ENCODE measurements around the gene DAPK2. TPM values are rescaled to one million over a fixed set of nuclear protein-coding genes. Genes with fewer than 3 reads are reported as not detected.

DAPK2 gene
- total RNA-seq, 1 donor = 2.2 TPM

DNA sequence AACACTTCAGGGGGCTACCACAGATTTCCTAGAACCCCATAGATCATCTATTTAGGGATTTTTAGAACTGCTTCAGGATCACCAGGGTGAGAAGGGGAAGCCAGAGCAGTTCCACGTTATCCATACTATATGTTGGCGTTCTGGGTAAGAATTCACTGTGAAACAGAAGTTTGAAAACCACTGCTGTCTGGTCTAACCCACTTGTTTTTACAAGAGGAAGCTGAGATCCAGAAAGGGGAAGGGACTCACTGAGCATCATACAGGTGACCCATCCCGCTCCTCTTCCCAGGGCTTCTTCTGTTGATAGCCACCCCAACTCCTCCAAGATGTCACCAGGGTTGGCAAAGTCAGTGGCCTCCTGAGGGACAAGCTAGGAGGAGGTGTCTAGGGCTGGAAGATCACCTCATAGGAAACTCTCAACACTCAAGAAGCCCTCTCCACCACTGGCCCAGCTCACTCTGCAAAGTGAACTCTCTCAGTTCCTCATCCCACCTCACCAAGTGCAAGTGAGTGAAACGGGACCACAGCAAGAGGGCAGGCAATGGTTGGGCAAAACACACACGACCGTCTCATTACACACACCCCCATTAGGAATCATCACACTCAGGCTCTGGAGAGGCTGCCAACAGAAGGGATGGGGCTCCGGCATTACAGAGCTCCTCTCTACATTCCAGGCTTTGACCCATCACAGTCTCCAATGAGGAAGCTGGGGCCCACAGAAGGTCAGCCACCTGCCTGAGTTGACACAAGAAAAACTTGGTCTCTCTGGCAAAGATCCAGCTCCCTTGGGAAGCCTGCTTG is 1.8 kb downstream of the DAPK2 start:
- Histone ChIP-seq H3K9me3 (ENCODE audit: low read depth, low read length) (no peaks in the 10 kb centered on the region), H3K4me3 (ENCODE audit: low read length) (peak overlapping the region; percentile 3), H3K27me3 (ENCODE audit: insufficient read depth, low read length) (no peaks in the 10 kb centered on the region), H3K4me1 (ENCODE audit: insufficient read depth, low read length) (peaks cover 58% of the 10 kb centered on the region)

DNA sequence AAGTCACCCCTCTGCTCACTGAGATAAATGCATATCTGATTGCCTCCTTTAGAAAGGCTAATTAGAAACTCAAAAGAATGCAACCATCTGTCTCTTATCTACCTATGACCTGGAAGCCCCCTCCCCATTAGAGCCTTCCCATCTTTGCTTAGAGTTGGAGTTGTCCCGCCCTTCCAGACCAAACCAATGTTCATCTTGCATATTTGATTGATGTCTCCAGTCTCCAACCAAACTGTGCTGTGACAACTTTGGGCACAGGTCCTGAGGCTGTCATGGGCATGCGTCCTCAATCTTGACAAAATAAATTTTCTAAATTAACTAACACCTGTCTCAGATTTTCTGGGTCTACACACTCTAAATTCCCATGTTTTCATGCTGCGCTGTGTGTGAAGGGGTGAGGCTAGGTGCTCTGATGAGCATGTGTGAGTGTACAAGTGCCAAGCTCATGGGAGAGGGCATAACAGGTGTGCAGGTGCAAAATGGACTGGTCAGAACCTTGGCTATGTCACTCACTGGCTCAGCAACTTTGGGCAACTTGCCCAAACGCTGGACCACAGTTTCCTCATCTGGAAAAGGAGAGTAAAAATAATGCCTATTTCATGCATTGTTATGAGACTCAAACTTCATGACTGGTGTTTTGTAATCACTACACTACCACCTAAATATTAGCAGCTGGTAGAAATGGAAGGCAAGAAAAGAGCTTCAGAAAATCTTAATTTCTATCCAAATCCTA is 7.2 kb downstream of the DAPK2 start:
- Histone ChIP-seq H3K4me3 (ENCODE audit: low read length) (no peak overlapping the region), H3K4me1 (ENCODE audit: insufficient read depth, low read length) (peaks cover 13% of the 10 kb centered on the region), H3K27me3 (ENCODE audit: insufficient read depth, low read length) (no peaks in the 10 kb centered on the region), H3K9me3 (ENCODE audit: low read depth, low read length) (no peaks in the 10 kb centered on the region)

DNA sequence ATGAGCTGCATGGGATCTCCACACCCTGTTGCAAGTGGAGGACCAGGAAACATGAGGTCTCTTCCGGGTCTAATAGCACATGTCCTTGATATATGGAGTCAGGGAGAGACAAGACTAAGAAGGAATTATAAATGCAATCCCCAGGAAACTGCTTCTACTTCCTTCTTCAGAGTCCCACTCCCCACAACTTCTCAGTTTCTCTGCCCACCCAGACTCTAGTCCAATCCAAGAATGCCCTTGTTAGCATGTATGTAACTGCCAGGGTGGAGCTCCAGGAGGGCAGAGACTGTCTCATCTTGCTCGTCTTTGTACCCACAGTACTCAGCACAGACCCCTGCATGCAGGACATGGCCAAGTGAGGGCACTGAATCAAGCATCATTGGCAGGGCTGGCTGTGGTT is 8.3 kb downstream of the DAPK2 start:
- Histone ChIP-seq H3K27me3 (ENCODE audit: insufficient read depth, low read length) (no peaks in the 10 kb centered on the region), H3K9me3 (ENCODE audit: low read depth, low read length) (no peaks in the 10 kb centered on the region), H3K4me1 (ENCODE audit: insufficient read depth, low read length) (peaks cover 9% of the 10 kb centered on the region), H3K4me3 (ENCODE audit: low read length) (no peak overlapping the region)

DNA sequence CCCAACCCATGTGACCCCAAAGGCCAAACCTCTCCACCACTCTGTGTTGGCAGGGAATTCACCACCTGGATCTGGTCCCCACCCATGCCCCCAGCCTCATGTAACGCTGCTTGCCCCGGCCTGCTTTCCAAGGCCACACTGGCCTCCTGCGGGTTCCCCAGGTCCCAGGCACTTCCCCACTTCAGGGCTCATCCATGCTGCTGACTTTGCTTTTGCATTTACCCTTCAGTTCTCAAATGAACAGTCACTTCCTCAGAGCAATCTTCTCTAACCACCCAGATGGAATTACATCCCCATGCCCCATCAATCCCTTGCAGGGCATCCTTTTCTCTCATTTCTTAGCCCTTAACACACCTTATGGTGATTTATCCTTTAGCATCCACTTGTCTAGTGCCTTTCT is 9.2 kb downstream of the DAPK2 start:
- H3K27me3 ChIP-seq (ENCODE audit: insufficient read depth, low read length) = no peaks in the 10 kb centered on the region
- H3K4me3 ChIP-seq (ENCODE audit: low read length) = no peak overlapping the region
- peaks cover 9% of the 10 kb centered on the region for H3K4me1 ChIP-seq (ENCODE audit: insufficient read depth, low read length)
- no peaks in the 10 kb centered on the region for H3K9me3 ChIP-seq (ENCODE audit: low read depth, low read length)

DNA sequence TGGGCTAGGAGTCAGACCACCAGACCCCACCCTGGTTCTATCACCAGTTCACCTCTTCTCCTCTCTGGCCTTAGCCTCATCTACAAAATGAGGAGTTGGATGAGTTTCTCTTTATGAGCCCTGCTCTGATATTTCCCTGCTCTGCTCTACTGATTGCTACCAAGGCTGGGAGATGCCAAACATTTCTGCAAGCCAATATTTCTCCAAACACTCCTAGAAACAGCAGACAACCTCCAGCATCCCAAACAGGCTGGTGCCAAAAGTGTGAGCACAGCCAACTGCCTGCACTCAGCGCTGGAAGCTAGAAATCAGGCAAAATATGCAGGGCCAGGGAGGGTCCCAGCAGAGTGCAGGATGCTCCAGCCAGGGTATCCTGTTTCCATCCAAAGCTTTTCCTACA is 10.8 kb downstream of the DAPK2 start:
- Histone ChIP-seq H3K4me1 (ENCODE audit: insufficient read depth, low read length) (peaks cover 9% of the 10 kb centered on the region), H3K9me3 (ENCODE audit: low read depth, low read length) (no peaks in the 10 kb centered on the region)

DNA sequence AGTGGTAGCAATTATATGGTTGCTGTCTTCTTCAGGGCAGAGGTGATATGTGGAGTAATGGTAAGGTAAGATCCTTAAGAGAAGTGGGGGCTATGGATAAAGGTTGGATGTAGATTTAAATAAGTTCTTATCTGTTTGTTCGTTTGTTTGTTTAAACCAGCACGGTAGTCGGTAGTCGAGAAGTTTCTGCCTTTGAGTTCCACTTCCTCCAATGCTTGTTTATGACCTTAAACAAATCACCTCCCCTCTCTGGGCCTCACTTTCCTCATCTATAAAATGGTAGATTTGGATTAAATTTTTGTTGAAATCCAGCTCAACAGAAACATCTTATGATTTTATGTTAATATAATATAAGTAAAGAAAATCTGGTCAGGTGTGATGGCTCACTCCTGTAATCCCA is 11.8 kb downstream of the DAPK2 start:
- Histone ChIP-seq H3K4me1 (ENCODE audit: insufficient read depth, low read length) (peaks cover 6% of the 10 kb centered on the region), H3K27me3 (ENCODE audit: insufficient read depth, low read length) (no peaks in the 10 kb centered on the region), H3K9me3 (ENCODE audit: low read depth, low read length) (no peaks in the 10 kb centered on the region), H3K4me3 (ENCODE audit: low read length) (no peak overlapping the region)

More for the DNA sequence above, 10.8 kb downstream of the DAPK2 start:
- Histone ChIP-seq H3K4me3 (ENCODE audit: low read length) (no peak overlapping the region), H3K27me3 (ENCODE audit: insufficient read depth, low read length) (no peaks in the 10 kb centered on the region)

DNA sequence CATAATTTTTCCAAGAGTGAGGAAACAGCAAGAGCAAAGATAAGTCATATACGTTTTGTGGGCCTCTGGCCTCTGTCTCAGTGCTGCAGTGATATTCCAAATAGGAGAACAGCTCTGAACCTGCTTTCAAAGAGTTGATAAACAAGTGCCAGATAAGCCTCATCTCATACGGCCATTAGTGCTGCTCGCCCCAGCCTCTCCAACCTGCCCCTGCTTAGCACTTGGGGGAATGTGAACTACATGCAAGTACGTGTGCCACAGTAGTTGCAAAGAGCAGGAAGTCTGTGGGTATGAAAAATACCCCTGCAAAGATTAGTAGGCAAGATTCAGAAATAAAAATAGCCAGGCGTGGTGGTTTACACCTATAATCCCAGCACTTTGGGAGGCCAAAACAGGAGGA is 14.0 kb downstream of the DAPK2 start:
- no peaks in the 10 kb centered on the region for H3K9me3 ChIP-seq (ENCODE audit: low read depth, low read length)
- no peaks in the 10 kb centered on the region for H3K27me3 ChIP-seq (ENCODE audit: insufficient read depth, low read length)
- no peaks in the 10 kb centered on the region for H3K4me1 ChIP-seq (ENCODE audit: insufficient read depth, low read length)
- no peak overlapping the region for H3K4me3 ChIP-seq (ENCODE audit: low read length)

DNA sequence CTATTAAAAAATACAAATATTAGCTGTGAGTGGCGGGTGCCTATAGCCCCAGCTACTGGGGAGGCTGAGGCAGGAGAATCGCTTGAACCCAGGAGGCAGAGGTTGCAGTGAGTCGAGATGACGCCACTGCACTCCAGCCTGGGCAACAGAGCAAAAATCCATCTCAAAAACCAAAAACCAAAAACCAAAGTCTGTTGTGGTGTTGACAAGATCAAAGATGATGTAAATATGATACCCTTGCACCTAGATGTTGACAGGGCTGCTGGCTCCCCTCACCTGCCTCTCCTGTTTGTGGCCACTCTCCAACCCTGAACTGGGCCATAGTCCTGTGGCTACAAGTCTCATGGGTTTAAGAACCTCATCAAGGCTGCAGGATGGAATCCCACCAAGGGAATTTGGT is 16.2 kb downstream of the DAPK2 start:
- Histone ChIP-seq H3K4me3 (ENCODE audit: low read length) (no peak overlapping the region), H3K4me1 (ENCODE audit: insufficient read depth, low read length) (no peaks in the 10 kb centered on the region), H3K27me3 (ENCODE audit: insufficient read depth, low read length) (no peaks in the 10 kb centered on the region), H3K9me3 (ENCODE audit: low read depth, low read length) (no peaks in the 10 kb centered on the region)

DNA sequence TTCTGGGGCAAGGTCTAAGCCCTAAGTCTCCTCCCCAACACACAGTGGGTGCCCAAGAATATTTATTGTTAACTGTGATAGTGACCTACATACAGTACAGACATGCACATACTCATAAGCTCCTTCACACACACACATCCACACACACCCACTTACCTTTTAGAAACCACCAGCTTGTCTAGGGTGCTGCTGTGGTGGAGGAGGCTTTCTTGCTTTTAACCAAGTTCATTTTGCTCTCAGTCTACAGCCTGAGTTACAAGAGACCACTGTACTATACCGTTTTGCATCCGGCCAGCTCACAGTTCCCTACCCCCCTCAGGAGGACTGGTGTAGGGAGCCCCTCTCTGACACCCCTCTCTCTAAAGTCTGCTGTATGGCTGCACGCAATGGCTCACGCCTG is 16.7 kb downstream of the DAPK2 start:
- no peak overlapping the region for H3K4me3 ChIP-seq (ENCODE audit: low read length)
- H3K27me3 ChIP-seq (ENCODE audit: insufficient read depth, low read length) = no peaks in the 10 kb centered on the region
- no peaks in the 10 kb centered on the region for H3K9me3 ChIP-seq (ENCODE audit: low read depth, low read length)
- peaks cover 5% of the 10 kb centered on the region for H3K4me1 ChIP-seq (ENCODE audit: insufficient read depth, low read length)

DNA sequence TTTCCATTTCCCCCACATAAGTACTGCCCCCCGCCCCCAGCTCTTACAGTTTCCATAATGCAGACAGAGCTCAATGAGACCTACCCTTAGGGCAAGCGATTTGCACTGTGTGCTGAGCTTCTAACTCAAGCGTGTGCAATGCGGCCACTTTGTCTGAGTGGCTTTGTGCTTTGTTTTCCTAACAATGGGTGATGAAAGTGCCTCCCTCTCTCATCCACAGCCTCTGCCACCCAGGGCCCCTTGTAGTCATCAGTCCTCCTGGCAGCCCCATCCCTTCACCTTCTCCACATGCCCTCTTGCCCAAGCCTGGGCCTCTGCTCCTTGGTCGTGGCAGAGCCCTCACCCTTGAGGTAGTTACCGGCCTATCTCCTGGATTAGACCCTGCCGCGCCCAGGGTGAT is 17.2 kb downstream of the DAPK2 start:
- Histone ChIP-seq H3K4me1 (ENCODE audit: insufficient read depth, low read length) (peaks cover 10% of the 10 kb centered on the region), H3K27me3 (ENCODE audit: insufficient read depth, low read length) (no peaks in the 10 kb centered on the region)

DNA sequence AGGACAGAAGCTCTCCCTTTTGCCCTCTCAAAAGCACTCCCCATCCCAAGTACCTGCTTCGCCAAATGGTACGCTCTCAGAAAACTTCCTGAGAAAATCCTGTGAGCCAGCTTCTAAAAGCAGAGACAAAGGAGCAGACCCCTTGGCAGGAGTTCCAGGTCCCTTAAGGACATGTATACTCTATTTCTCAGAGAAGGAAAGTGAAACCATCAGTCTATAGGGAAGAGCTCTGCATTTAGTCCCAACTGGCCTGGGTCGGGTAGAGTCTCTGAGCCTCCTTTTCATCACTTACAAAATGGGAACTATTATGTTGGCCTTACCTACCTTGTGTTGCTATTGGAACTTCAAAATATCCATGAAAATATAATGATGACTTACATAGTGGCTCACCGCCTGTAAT is 19.7 kb downstream of the DAPK2 start:
- Histone ChIP-seq H3K27me3 (ENCODE audit: insufficient read depth, low read length) (no peaks in the 10 kb centered on the region), H3K4me3 (ENCODE audit: low read length) (no peak overlapping the region), H3K4me1 (ENCODE audit: insufficient read depth, low read length) (peaks cover 18% of the 10 kb centered on the region), H3K9me3 (ENCODE audit: low read depth, low read length) (no peaks in the 10 kb centered on the region)

More for the DNA sequence above, 17.2 kb downstream of the DAPK2 start:
- H3K9me3 ChIP-seq (ENCODE audit: low read depth, low read length) = no peaks in the 10 kb centered on the region
- no peak overlapping the region for H3K4me3 ChIP-seq (ENCODE audit: low read length)

DNA sequence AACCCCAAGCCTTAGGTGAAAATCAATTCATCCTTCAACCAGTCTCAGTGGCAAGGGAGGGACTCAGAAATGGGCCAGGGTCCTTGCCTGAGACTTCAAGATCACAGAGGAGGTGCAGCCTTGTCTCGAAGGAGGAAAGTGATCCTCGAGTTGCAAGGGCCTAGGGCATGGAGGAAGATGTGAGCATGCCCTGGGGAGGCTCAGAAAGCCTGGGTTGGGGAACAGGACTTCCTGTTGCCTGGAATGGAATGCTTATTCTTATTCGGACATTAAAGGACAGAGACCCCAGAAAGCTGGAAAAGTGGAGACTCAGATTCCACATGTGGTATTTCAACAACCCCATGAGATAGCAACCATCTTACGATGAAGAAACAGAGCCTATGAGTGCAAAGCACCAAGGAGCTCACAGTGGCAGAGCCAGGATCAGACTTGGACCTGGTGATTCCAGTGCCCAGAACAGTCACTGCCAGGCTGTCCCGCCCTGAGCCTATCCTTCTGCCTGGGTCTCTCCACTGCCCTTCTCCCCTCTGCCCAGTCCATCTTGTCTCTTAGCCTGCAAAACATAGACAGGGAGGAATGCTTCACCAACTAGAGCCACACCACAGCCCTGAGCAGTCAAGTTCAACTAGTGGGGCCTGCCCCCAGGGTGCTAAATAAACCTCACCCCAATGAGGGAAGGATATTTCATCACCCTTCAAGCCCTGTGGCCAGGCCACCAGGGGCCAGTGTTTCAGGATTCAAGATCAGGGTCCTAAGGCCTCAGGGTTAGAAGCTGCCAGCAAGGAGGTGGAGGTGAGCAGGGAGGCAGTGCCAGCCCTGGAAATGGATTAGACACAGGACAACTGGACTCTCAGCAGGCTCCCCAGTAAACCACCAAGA is 21.9 kb downstream of the DAPK2 start:
- peaks cover 18% of the 10 kb centered on the region for H3K4me1 ChIP-seq (ENCODE audit: insufficient read depth, low read length)
- no peaks in the 10 kb centered on the region for H3K27me3 ChIP-seq (ENCODE audit: insufficient read depth, low read length)
- no peaks in the 10 kb centered on the region for H3K9me3 ChIP-seq (ENCODE audit: low read depth, low read length)
- no peak overlapping the region for H3K4me3 ChIP-seq (ENCODE audit: low read length)

DNA sequence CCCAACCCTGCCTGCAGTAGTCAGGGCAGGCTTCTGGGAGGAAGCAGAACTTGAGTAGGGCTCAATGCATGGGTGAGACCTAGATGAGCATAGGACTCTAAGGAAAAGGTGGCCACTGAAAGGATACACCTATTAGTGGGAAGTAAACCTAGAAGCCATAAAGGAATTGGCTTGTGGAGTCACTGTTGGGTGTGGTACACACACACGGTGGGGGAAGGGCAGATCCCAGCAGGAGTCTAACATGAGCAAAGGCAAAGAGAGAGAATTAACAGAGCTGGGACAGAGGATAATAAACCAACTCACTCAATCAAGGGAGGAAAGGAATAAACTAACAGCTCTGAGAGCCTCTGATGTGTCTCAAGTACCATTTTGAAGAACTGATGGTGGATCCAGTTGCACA is 23.1 kb downstream of the DAPK2 start:
- no peak overlapping the region for H3K4me3 ChIP-seq (ENCODE audit: low read length)
- no peaks in the 10 kb centered on the region for H3K27me3 ChIP-seq (ENCODE audit: insufficient read depth, low read length)
- peaks cover 18% of the 10 kb centered on the region for H3K4me1 ChIP-seq (ENCODE audit: insufficient read depth, low read length)
- no peaks in the 10 kb centered on the region for H3K9me3 ChIP-seq (ENCODE audit: low read depth, low read length)

DNA sequence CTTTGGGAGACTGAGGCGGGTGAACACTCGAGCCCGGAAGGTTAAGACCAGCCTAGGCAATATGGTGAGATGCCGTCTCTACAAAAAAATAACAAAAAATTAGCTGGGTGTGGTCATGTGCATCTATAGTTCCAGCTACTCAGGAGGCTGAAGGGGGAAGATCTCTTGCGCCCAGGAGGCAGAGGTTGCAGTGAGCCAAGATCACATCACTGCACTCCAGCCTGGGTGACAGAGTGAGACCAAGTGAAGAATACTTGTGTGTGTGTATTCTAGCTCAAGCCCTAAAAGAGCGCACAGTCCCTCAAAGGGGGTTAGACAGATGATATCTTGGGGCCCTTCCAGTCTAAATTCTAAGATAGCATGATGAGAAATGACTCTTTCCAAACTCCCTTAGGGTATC is 23.7 kb downstream of the DAPK2 start:
- Histone ChIP-seq H3K4me3 (ENCODE audit: low read length) (no peak overlapping the region), H3K4me1 (ENCODE audit: insufficient read depth, low read length) (peaks cover 18% of the 10 kb centered on the region), H3K9me3 (ENCODE audit: low read depth, low read length) (no peaks in the 10 kb centered on the region), H3K27me3 (ENCODE audit: insufficient read depth, low read length) (no peaks in the 10 kb centered on the region)

DNA sequence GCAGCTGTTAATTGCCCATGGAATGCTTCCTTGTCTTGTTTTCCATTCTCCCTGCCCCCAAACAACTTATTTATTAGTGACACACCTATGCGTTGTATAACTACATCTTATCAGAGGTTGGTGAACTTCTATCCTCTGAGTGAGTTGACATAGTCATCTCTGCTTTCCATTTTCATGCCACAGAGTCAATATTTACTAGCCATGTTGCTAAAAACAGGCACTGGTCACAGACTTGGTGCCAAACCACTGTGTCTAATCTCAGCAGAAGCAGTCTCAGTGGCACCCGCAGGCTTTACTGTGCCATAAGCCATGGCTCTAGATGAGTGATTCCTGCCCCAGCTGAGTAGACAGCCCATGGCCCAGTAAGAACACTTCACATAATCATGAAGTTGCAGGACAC is 26.5 kb downstream of the DAPK2 start:
- Histone ChIP-seq H3K9me3 (ENCODE audit: low read depth, low read length) (no peaks in the 10 kb centered on the region), H3K4me1 (ENCODE audit: insufficient read depth, low read length) (peaks cover 15% of the 10 kb centered on the region), H3K27me3 (ENCODE audit: insufficient read depth, low read length) (no peaks in the 10 kb centered on the region), H3K4me3 (ENCODE audit: low read length) (no peak overlapping the region)

Measured in mononuclear cell (primary cell).